Measurements from ENCODE around the gene S1PR4. TPM values are rescaled to one million over a fixed set of nuclear protein-coding genes. Genes with fewer than 3 reads are reported as not detected.

S1PR4 gene
- polyA plus RNA-seq, 1 of the 3 experiments (the other 2 are of a cell fraction): not detected

DNA sequence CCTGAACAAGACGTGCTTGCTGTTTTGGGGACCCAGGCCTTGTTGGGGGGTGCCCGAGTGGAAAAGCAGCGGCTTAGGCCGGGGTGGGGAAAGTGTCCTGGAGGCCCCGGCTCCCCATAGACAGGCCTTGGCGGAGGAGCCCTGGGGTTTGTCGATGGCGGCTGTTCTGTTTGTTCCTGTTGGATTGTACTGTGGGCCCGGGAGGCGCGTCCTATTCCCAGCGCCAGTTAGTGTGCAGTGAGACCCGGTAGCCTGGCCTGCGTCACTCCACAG is 18.3 kb downstream of the S1PR4 start (continued):
- TF ChIP-seq, protein P1, sequence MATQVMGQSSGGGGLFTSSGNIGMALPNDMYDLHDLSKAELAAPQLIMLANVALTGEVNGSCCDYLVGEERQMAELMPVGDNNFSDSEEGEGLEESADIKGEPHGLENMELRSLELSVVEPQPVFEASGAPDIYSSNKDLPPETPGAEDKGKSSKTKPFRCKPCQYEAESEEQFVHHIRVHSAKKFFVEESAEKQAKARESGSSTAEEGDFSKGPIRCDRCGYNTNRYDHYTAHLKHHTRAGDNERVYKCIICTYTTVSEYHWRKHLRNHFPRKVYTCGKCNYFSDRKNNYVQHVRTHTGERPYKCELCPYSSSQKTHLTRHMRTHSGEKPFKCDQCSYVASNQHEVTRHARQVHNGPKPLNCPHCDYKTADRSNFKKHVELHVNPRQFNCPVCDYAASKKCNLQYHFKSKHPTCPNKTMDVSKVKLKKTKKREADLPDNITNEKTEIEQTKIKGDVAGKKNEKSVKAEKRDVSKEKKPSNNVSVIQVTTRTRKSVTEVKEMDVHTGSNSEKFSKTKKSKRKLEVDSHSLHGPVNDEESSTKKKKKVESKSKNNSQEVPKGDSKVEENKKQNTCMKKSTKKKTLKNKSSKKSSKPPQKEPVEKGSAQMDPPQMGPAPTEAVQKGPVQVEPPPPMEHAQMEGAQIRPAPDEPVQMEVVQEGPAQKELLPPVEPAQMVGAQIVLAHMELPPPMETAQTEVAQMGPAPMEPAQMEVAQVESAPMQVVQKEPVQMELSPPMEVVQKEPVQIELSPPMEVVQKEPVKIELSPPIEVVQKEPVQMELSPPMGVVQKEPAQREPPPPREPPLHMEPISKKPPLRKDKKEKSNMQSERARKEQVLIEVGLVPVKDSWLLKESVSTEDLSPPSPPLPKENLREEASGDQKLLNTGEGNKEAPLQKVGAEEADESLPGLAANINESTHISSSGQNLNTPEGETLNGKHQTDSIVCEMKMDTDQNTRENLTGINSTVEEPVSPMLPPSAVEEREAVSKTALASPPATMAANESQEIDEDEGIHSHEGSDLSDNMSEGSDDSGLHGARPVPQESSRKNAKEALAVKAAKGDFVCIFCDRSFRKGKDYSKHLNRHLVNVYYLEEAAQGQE (IDR thresholded peaks at IDR 0.05; ENCODE audit: low read depth, low read length): no peak
- TF ChIP-seq FOXJ3 (CRISPR knock-in tag; IDR thresholded peaks at IDR 0.05) (no peak), GABPA (IDR thresholded peaks at IDR 0.05; ENCODE audit: low read depth) (no peak), NFIC (IDR thresholded peaks at IDR 0.05; ENCODE audit: borderline replicate concordance) (no peak), EZH2phosphoT487 (IDR thresholded peaks at IDR 0.05; ENCODE audit: borderline replicate concordance, low read depth) (no peak), JUND (IDR thresholded peaks at IDR 0.05) (no peak), TAF1 (IDR thresholded peaks at IDR 0.05; ENCODE audit: borderline replicate concordance, low read depth, low read length) (no peak), CHD2 (IDR thresholded peaks at IDR 0.05; ENCODE audit: low read length, partially characterized antibody) (no peak)

DNA sequence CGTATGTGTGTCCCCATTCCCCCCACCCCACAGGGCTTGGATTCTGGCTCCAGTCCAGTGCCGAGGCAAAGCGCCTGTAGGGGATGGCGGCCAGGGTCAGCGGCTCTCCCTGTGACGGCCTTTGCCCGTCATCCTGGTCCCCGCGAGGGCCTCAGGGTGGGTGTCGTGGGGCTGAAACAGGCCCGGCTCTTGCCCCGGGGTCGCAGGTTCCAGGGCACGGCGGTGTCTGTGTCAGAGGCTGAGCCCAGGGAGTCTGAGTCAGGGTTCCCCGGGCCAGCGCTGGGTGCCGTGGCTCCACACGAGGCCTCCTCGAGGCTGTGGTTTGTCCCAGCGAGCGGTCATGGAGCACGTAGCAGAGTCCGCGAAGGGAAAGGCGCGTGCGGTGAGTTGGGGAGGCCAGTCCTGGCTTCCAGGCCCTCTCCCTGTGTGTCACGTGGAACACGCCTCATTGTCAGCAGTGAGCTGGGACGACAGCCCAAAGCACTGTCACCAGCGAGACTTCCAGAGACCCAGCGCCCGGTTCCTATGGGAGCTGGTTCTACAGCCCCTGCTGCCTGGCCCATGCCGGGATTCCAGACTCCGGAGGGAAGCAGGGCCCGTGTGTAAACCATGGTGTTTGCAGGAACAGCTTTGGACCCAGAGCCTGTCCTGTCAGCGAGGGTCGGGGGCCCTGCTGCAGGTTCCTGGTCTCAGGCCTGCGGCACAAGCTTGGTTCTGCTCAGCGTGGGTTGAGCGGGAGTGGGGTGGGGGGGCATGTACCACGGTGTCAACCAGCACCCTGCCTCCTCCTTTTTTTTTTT is 20.5 kb downstream of the S1PR4 start:
- H4K20me1 ChIP-seq (ENCODE audit: insufficient read depth): no peaks in the 10 kb centered on the region
- H3K79me2 ChIP-seq (ENCODE audit: insufficient read depth): peaks cover 6% of the 10 kb centered on the region; the same call in 1 of the 2 replicates
- no peaks in the 10 kb centered on the region; a peak in 1 of 4 replicates for H3K4me1 ChIP-seq (ENCODE audit: control insufficient read depth in 1 of 2, insufficient read depth in 2 of 2, low read depth in 1 of 2, low read length in 1 of 2)
- peaks cover 5 to 28% of the 10 kb centered on the region in 2 experiments for H3K36me3 ChIP-seq (replicated peaks in 1 of 2; ENCODE audit: control insufficient read depth in 1 of 2, insufficient read depth in 2 of 2, low read length in 1 of 2)
- no peak overlapping the region for H3K4me2 ChIP-seq
- 99% methylated on average over 19 of the region's 43 CpGs for WGBS (ENCODE audit: low lambda C conversion rate)
- H3F3A ChIP-seq (replicated peaks; ENCODE audit: insufficient read depth): no peaks in the 10 kb centered on the region
- no peaks in the 10 kb centered on the region for H3K9me3 ChIP-seq
- H3K4me3 ChIP-seq (ENCODE audit: low read depth in 2 of 2, low read length in 1 of 2): no peak overlapping the region
- H2AFZ ChIP-seq (ENCODE audit: low read depth): no peak overlapping the region
- CTCF ChIA-PET: interaction anchor here (0.6 to 1.5 kb wide), 3 partner anchors 12 to 562 kb away, joined by 3 to 6 read pairs (median 5); partner anchors contain the start of gene CELF5
- no peaks in the 10 kb centered on the region for H3K9me2 ChIP-seq
- no peaks in the 10 kb centered on the region for H3K27me3 ChIP-seq (ENCODE audit: insufficient read depth)
- no peak for DNase-seq
- TF ChIP-seq, protein P2, sequence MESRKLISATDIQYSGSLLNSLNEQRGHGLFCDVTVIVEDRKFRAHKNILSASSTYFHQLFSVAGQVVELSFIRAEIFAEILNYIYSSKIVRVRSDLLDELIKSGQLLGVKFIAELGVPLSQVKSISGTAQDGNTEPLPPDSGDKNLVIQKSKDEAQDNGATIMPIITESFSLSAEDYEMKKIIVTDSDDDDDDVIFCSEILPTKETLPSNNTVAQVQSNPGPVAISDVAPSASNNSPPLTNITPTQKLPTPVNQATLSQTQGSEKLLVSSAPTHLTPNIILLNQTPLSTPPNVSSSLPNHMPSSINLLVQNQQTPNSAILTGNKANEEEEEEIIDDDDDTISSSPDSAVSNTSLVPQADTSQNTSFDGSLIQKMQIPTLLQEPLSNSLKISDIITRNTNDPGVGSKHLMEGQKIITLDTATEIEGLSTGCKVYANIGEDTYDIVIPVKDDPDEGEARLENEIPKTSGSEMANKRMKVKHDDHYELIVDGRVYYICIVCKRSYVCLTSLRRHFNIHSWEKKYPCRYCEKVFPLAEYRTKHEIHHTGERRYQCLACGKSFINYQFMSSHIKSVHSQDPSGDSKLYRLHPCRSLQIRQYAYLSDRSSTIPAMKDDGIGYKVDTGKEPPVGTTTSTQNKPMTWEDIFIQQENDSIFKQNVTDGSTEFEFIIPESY (IDR thresholded peaks at IDR 0.05; ENCODE audit: borderline replicate concordance, low read depth): no peak
- TF ChIP-seq NRF1 (IDR thresholded peaks at IDR 0.05; ENCODE audit: low read depth, low read length) (no peak), EZH2phosphoT487 (IDR thresholded peaks at IDR 0.05; ENCODE audit: borderline replicate concordance, low read depth) (no peak), GATA2 (CRISPR knock-in tag; IDR thresholded peaks at IDR 0.05) (no peak), TCF12 (IDR thresholded peaks at IDR 0.05) (no peak)
- no peak overlapping the region for H3K27ac ChIP-seq (ENCODE audit: low read depth in 2 of 2, low read length in 1 of 2)
- POLR2A ChIA-PET: no interaction called here
- no peak overlapping the region for H3K9ac ChIP-seq
